GM21515 (cell line): ENCODE measurements around the gene SCARB2.
"Not testable (repeated sequence)": the region's sequence is repeated elsewhere in the genome, so short reads cannot be mapped to it uniquely, and the experiment has no call there.

Experiments used
- ATAC-seq: cut with Tn5 transposase; IDR thresholded peaks from one replicate; pipeline ENCODE4 v1.9.1; 2021; ENCODE audit not compliant: unreplicated experiment

The SCARB2 gene

DNA sequence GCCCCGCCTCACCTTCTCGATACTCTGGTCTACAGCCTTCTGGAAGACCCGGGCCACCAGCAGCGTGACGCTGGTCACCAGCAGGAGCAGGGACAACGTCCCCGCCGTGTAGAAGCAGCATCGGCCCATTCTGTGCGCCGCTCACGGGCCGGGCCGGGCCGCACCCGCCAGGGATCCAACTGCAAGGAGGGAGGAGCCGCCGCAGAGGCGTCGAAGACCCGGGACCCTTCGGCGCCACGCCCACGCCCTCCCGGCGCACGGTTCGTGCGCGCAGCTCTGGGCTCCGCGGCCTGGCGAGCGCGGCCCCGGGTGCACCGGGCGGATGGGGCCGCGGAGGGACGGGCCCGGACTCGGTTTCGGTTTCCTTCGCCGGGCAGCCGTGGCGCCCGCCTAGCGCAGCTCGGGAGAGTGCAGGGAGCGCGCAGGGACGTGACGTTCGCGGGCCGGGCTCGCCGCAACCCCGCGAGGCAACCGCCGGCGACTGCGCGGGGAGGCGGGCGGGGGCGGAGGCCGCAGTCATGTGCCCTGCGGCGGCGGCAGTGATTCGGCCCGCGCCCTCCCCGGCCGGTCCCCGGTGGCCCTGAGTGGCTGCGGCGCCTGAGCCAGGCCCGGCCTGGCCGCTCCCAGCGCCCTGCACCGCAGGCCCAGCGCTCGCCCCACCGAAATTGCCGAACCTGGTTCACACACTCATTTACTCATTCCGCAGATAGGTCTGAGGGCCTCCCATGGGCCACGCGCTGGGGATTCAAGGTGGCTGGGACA, at the start of gene SCARB2:
Gene SCARB2, minus strand, starts transcription at position 410 of the 762 bp plus-strand sequence. Its CDS starts 281 bp downstream, at position 129.
- ATAC-seq, result peak; percentile 75

GRCh38 chr4:76260571-76260970, 46.9 kb upstream of the SCARB2 start:
- ATAC-seq, result no peak

DNA sequence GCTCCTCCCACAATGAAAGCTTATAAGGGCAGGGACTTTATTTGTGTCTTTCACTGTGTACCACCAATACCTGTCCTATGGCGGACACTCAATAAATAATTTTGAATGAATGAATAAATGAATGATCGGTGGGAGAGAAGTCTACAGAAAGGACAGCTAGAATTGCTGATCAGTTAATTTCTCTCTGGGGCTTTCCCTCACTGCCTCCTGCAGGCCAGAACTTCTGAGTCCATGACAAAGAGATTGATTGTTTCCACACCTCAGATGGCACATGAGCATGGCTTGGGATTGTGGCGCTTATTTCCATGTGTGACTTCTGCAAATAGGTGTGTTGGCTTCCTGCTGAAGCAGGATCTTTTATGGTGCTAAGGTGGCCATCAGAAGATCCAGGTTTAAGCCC, 44.2 kb upstream of the SCARB2 start:
- ATAC-seq, result no peak

DNA sequence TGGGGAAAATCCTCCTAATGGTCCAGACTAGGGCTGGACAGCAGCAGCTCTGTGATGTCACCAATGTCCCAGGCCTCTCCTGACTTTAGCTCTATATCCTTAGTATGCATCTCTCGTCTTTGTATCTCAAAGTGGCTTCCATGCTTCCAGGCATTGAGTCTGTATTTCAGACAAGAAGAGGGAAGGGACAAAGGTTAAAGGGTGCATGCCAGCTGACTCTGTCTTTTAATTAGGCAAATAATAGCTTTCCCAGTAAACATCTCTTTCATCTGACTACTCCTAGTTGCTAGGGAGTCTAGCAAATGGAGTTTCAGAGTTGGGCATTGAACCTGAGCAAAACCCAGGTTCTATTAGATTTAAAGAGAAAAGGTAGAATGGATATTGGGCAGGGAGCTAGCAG, 43.3 kb upstream of the SCARB2 start:
- ATAC-seq, result no peak

DNA sequence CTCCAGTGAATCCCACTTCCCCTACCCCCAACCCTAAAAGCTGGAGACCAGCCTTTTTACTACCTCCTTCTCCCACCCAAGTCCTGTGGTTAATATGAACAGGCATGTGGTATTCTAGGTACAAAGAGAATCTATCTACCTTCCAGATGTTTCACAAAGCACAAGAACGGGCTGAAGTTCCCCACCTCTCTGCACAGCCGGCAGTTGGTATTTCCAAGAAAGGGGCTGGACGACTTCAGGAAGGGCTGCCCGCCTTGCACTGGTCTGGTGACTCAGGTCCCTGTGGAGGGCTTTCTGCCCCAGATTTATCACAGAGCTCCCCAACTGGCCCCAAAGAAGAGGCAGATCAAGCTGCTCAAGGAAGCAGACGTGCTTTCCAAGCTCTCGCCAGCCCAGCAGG, 42.4 kb upstream of the SCARB2 start:
- no peak for ATAC-seq

DNA sequence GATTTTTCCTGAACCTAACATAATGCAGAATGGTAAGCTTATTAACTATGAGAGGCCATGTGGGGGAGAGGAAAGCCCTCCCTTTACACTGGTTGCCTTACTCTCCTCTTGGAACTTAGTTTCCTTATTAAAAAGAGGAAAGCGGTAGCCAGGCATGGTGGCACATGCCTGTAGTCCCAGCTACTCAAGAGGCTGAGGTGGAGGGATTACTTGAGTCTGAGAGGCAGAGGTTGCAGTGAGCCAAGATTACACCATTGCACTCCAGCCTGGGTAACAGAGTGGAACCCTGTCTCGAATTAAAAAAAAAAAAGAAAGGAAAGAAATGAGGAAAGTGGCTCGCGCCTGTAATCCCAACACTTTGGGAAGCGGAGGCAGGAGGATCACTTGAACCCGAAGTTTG, 39.9 kb upstream of the SCARB2 start:
- no peak for ATAC-seq

DNA sequence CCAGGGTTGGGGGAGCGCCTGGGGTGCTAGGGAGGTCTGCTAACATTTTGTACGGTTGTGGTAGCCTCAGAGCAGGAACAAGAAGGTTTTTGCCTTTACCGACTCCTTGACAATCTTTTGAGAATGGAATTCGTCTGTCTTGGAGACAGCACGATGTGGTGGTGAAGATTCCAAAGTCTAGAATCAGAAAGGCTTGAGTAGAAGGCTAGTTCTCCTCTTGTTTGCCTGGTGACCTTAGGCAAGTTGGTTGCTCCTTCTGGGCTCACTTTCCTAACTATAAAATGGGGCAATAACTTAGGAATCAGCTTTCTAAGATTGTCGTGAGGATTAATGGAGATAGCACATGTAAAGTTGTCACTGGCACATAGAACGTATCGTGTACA, 38.6 kb upstream of the SCARB2 start:
- no peak for ATAC-seq

- ATAC-seq, result no peak
These were observed 38.0 kb upstream of the SCARB2 start, which contains the start of gene FAM47E for GRCh38 chr4:76251441-76252270. Gene FAM47E (plus strand): TSS chr4:76251721. CDS start chr4:76251747, 26 bp downstream.

- no peak for ATAC-seq
These were observed 37.3 kb upstream of the SCARB2 start for GRCh38 chr4:76250962-76251361.

DNA sequence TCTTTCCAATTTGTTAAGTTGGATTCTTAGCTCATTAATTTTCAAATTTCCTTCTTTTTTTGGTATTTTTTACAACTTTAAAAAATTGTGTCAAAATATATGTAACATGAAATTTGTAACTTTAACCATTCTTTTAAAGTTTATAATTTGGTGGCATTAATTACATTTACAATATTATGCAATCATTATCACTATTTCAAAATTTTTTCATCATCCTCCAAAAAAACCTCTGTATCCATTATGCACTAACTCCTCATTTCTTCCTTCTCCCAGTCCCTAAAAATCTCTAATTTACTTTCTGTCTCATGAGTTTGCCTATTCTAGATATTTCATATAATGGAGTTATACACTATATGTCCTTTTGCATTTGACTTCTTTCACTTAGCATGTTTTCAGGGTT, 33.2 kb upstream of the SCARB2 start:
- ATAC-seq, result no peak

DNA sequence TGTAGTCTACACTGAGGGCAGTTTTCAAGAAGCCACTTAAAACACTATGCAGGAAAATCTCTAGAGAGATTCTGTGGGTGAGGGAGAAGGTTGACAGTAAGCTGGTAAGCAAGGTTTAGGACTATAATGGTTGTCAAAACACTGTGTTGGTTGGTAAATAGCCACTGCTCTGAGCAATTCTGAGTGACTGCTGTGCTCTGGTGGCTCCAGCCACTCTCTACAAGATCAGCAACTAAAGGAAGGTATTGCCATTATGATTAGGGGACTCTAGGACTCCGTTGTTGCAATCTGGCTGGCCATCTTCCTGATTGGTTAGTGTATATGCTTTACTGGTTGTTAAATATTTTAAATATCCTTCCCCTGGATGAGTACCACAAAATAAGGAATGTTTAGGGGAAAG, 32.4 kb upstream of the SCARB2 start:
- ATAC-seq, result no peak

- not testable (repeated sequence) for ATAC-seq
These were observed 30.3 kb upstream of the SCARB2 start for GRCh38 chr4:76243877-76244276.

- no peak for ATAC-seq
These were observed 26.6 kb upstream of the SCARB2 start for GRCh38 chr4:76240236-76240635.

GRCh38 chr4:76238701-76239100, 25.1 kb upstream of the SCARB2 start:
- no peak for ATAC-seq

GRCh38 chr4:76238236-76238635, 24.6 kb upstream of the SCARB2 start:
- ATAC-seq, result no peak

- ATAC-seq, result no peak
These were observed 22.3 kb upstream of the SCARB2 start for GRCh38 chr4:76235915-76236314.

DNA sequence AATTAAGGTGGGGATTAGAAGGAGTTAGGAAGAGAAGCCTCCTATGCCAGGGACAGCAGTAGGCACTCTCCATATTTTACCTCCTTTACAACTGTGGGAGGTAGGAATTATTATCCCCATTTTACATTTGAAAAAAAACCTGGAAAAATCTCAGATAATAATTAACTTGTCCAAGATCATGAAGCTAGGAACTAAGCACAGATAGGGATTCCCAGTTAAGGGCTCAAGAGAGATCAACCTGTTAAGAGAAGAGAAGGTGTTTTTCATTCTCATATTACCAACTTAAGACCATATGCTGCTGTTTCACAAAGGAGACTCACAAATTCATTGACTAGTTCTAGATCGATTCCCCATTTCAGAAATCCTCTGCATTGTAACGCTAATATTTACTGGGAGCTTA, 21.8 kb upstream of the SCARB2 start:
- no peak for ATAC-seq

DNA sequence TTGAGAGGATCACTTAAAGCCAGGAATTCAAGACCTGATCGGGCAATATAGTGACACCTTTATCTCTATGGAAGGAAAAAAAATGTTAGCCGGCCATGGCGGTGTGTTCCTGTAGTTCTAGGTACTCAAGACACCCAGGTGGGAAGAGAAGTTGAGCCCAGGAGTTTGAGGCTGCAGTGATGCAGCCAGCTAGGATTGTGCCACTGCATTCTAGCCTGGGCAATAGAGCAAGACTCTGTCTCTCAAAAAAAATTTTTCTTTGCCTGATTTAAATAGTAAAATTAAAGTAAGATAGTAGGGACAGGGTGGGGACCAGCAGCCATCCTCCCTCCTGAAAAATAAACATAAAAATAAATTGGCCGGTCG, 21.0 kb upstream of the SCARB2 start:
- ATAC-seq, result no peak

GRCh38 chr4:76233967-76234678, 20.5 kb upstream of the SCARB2 start:
- ATAC-seq, result no peak

- ATAC-seq, result no peak
These were observed 19.9 kb upstream of the SCARB2 start for GRCh38 chr4:76233529-76233928.

GRCh38 chr4:76233083-76233482, 19.5 kb upstream of the SCARB2 start:
- ATAC-seq, result no peak

GRCh38 chr4:76232681-76233080, 19.1 kb upstream of the SCARB2 start:
- ATAC-seq, result no peak
